Activated T-helper 2 cell treated with anti-CD3 and anti-CD28 coated beads, Interferon-gamma antibody, Interleukin-2, Interleukin-4, amounts not matched to agents 10 μg/mL and 5 μg/mL and 100 μg/mL, durations not matched to agents 14 hours and 24 hours and 36 hours (primary cell): ENCODE results near the gene GNB1L. TPM values are rescaled to one million over a fixed set of nuclear protein-coding genes. Genes with fewer than 3 reads are reported as not detected.
"Not testable (repeated sequence)": the region's sequence is repeated elsewhere in the genome, so short reads cannot be mapped to it uniquely, and the experiment has no call there.

Experiments used
- DNase-seq: peaks from one replicate; pipeline ENCODE4 v3.0.0; 2021; ENCODE audit warnings: low spot score
- H3K27ac Mint-ChIP-seq: one replicate; pipeline ENCODE4 v1.8.0; 2021; ENCODE audit warnings: mixed read lengths
- H3K27me3 Mint-ChIP-seq: one replicate; pipeline ENCODE4 v1.8.0; 2021; ENCODE audit warnings: low read depth, mixed read lengths
- H3K36me3 Mint-ChIP-seq: one replicate; pipeline ENCODE4 v1.8.0; 2021; ENCODE audit warnings: low read depth, mixed read lengths
- H3K4me1 Mint-ChIP-seq: one replicate; pipeline ENCODE4 v1.8.0; 2021; ENCODE audit warnings: low read depth, mixed read lengths
- H3K4me3 Mint-ChIP-seq: one replicate; pipeline ENCODE4 v1.8.0; 2021; ENCODE audit warnings: low read depth, mild to moderate bottlenecking, moderate library complexity, mixed read lengths
- H3K9me3 Mint-ChIP-seq: one replicate; pipeline ENCODE4 v1.8.0; 2021; ENCODE audit warnings: mixed read lengths
- intact Hi-C: fragments of 100-400 bp; cut with micrococcal nuclease; formaldehyde crosslinking; loops from one replicate; pipeline ENCODE4 v1.15.1; 2023
- total RNA-seq: library from RNA; stranded (reverse); gene quantifications from 2 replicates; pipeline ENCODE4 v1.2.3, GENCODE V29; 2022

Gene GNB1L
- total RNA-seq, 1 donor from 2014 or later: 14.7 TPM

GRCh38 chr22:19885841-19886592 lies 31.3 kb upstream of the GNB1L start:
- Mint-ChIP-seq H3K4me1 (peaks cover 21% of the 10 kb centered on the region), H3K36me3 (no peaks in the 10 kb centered on the region), H3K9me3 (no peaks in the 10 kb centered on the region), H3K27me3 (no peaks in the 10 kb centered on the region), H3K4me3 (no peak overlapping the region), H3K27ac (no peak overlapping the region)
- no peak for DNase-seq
- intact Hi-C loops: no loop called here

- intact Hi-C loops: no loop called here
- H3K9me3 Mint-ChIP-seq: no peaks in the 10 kb centered on the region
- H3K27ac Mint-ChIP-seq: no peak overlapping the region
- no peaks in the 10 kb centered on the region for H3K36me3 Mint-ChIP-seq
- no peak for DNase-seq
- H3K4me3 Mint-ChIP-seq: no peak overlapping the region
- peaks cover 14% of the 10 kb centered on the region for H3K4me1 Mint-ChIP-seq
- H3K27me3 Mint-ChIP-seq: no peaks in the 10 kb centered on the region
These were observed 30.5 kb upstream of the GNB1L start for GRCh38 chr22:19884954-19885751.

GRCh38 chr22:19884161-19884953 lies 29.7 kb upstream of the GNB1L start:
- H3K4me3 Mint-ChIP-seq: no peak overlapping the region

GRCh38 chr22:19883446-19883845 lies 28.8 kb upstream of the GNB1L start:
- H3K27ac Mint-ChIP-seq, H3K9me3 Mint-ChIP-seq, H3K4me3 Mint-ChIP-seq, DNase-seq, H3K36me3 Mint-ChIP-seq, intact Hi-C loops, H3K27me3 Mint-ChIP-seq: not testable (repeated sequence)
- peaks cover 10% of the 10 kb centered on the region for H3K4me1 Mint-ChIP-seq

More at GRCh38 chr22:19884161-19884953, 29.7 kb upstream of the GNB1L start:
- intact Hi-C loops: no loop called here
- Mint-ChIP-seq H3K9me3 (no peaks in the 10 kb centered on the region), H3K27me3 (no peaks in the 10 kb centered on the region), H3K27ac (no peak overlapping the region), H3K36me3 (no peaks in the 10 kb centered on the region), H3K4me1 (peaks cover 10% of the 10 kb centered on the region)
- DNase-seq: no peak

- H3K4me1 Mint-ChIP-seq: peaks cover 10% of the 10 kb centered on the region
- H3K27ac Mint-ChIP-seq: no peak overlapping the region
- no peaks in the 10 kb centered on the region for H3K36me3 Mint-ChIP-seq
- no peaks in the 10 kb centered on the region for H3K27me3 Mint-ChIP-seq
- DNase-seq: no peak
- no peaks in the 10 kb centered on the region for H3K9me3 Mint-ChIP-seq
- no peak overlapping the region for H3K4me3 Mint-ChIP-seq
- intact Hi-C loops: no loop called here
These were observed 28.0 kb upstream of the GNB1L start for GRCh38 chr22:19882446-19883381.

- Mint-ChIP-seq H3K9me3 (no peaks in the 10 kb centered on the region), H3K36me3 (no peaks in the 10 kb centered on the region), H3K27ac (no peak overlapping the region), H3K4me1 (peaks cover 4% of the 10 kb centered on the region), H3K27me3 (no peaks in the 10 kb centered on the region), H3K4me3 (no peak overlapping the region)
- intact Hi-C loops: no loop called here
- DNase-seq: no peak
These were observed 26.3 kb upstream of the GNB1L start for GRCh38 chr22:19880786-19881569.

GRCh38 chr22:19879992-19880785 lies 25.5 kb upstream of the GNB1L start:
- Mint-ChIP-seq H3K4me3 (no peak overlapping the region), H3K36me3 (no peaks in the 10 kb centered on the region), H3K4me1 (no peaks in the 10 kb centered on the region), H3K27me3 (no peaks in the 10 kb centered on the region), H3K9me3 (no peaks in the 10 kb centered on the region), H3K27ac (no peak overlapping the region)
- intact Hi-C loops: no loop called here
- no peak for DNase-seq

- H3K9me3 Mint-ChIP-seq: no peaks in the 10 kb centered on the region
- no peaks in the 10 kb centered on the region for H3K36me3 Mint-ChIP-seq
- H3K4me1 Mint-ChIP-seq: no peaks in the 10 kb centered on the region
- H3K27ac Mint-ChIP-seq: no peak overlapping the region
- DNase-seq: no peak
- H3K4me3 Mint-ChIP-seq: no peak overlapping the region
- intact Hi-C loops: no loop called here
- H3K27me3 Mint-ChIP-seq: no peaks in the 10 kb centered on the region
These were observed 24.9 kb upstream of the GNB1L start for GRCh38 chr22:19879643-19879991.

GRCh38 chr22:19879246-19879570 lies 24.5 kb upstream of the GNB1L start:
- H3K4me1 Mint-ChIP-seq: peaks cover 3% of the 10 kb centered on the region
- H3K27ac Mint-ChIP-seq: no peak overlapping the region
- no peaks in the 10 kb centered on the region for H3K27me3 Mint-ChIP-seq
- H3K4me3 Mint-ChIP-seq: no peak overlapping the region
- no peaks in the 10 kb centered on the region for H3K9me3 Mint-ChIP-seq
- intact Hi-C loops: no loop called here
- H3K36me3 Mint-ChIP-seq: no peaks in the 10 kb centered on the region
- DNase-seq: no peak

- H3K27ac Mint-ChIP-seq: no peak overlapping the region
- no peaks in the 10 kb centered on the region for H3K27me3 Mint-ChIP-seq
- no peaks in the 10 kb centered on the region for H3K36me3 Mint-ChIP-seq
- intact Hi-C loops: no loop called here
- DNase-seq: no peak
- H3K9me3 Mint-ChIP-seq: no peaks in the 10 kb centered on the region
- peaks cover 3% of the 10 kb centered on the region for H3K4me1 Mint-ChIP-seq
- H3K4me3 Mint-ChIP-seq: no peak overlapping the region
These were observed 24.0 kb upstream of the GNB1L start for GRCh38 chr22:19878461-19879245.
